BLaER1 (cell line): ENCODE measurements around the gene SRSF2.
"Not testable (repeated sequence)": the region's sequence is repeated elsewhere in the genome, so short reads cannot be mapped to it uniquely, and the experiment has no call there.

Experiments used
- H3K27ac ChIP-seq: shearing (Covaris generic); formaldehyde crosslinking; 2 replicates; pipeline ENCODE4 v1.8.1; 2022
- H3K27me3 ChIP-seq: shearing (Covaris generic); formaldehyde crosslinking; 2 replicates; pipeline ENCODE4 v1.8.1; 2022
- H3K36me3 ChIP-seq: shearing (Covaris generic); formaldehyde crosslinking; 2 replicates; pipeline ENCODE4 v1.8.1; 2022
- H3K4me1 ChIP-seq: shearing (Covaris generic); formaldehyde crosslinking; 2 replicates; pipeline ENCODE4 v1.8.1; 2022
- H3K4me2 ChIP-seq: shearing (Covaris generic); formaldehyde crosslinking; 2 replicates; pipeline ENCODE4 v1.8.1; 2022
- H3K4me3 ChIP-seq: shearing (Covaris generic); formaldehyde crosslinking; 2 replicates; pipeline ENCODE4 v1.8.1; 2022
- H3K9ac ChIP-seq: shearing (Covaris generic); formaldehyde crosslinking; 2 replicates; pipeline ENCODE4 v1.8.1; 2022
- H3K9me3 ChIP-seq: shearing (Covaris generic); formaldehyde crosslinking; 2 replicates; pipeline ENCODE4 v1.8.1; 2022
- H4K20me1 ChIP-seq: shearing (Covaris generic); formaldehyde crosslinking; 2 replicates; pipeline ENCODE4 v1.8.1; 2022
- Cebpa-rat ChIP-seq: shearing (Covaris generic); IDR thresholded peaks from 2 replicates; pipeline ENCODE4 v1.8.1; 2022

SRSF2 gene

DNA sequence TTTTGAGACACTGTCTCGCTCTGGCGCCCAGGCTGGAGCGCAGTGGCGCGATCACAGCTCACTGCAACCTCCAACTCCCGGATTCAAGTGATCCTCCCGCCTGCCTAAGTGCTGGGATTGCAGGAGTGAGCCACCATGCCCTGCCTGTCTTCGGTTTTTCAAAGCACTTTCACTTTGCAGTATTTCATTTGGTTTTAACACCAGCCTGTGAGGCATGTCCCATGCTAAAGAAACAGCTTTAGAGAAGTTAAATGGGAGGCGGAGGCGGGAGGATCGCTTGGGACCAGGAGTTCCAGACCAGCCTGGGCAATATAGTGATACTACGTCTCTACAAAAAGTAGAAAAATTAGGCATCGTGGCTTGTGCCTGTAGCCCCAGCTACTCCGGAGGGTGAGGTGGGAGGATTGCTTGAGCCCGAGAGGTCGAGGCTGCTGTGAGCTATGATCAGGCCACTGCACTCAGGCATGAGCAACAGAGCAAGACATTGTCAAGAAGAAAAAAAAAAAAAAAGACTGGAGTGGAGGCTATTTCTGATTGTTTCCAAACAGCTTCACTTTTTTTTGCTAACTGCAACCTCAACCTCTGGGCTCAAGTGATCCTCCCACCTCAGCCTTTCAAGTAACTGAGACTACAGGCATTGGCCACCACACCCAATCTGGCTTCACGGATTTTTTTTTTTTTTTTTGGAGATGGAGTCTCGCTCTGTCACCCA lies 9.2 kb downstream of the SRSF2 start:
- no peak for TF ChIP-seq Cebpa-rat
- Histone ChIP-seq H4K20me1 (peaks cover 52% of the 10 kb centered on the region), H3K27ac (peak overlapping the region; percentile 100), H3K4me3 (peak overlapping the region; percentile 80), H3K9me3 (no peaks in the 10 kb centered on the region), H3K27me3 (no peaks in the 10 kb centered on the region), H3K36me3 (peaks cover 59% of the 10 kb centered on the region), H3K4me2 (peak overlapping the region; percentile 90), H3K9ac (peak overlapping the region; percentile 99), H3K4me1 (peaks cover 79% of the 10 kb centered on the region)

DNA sequence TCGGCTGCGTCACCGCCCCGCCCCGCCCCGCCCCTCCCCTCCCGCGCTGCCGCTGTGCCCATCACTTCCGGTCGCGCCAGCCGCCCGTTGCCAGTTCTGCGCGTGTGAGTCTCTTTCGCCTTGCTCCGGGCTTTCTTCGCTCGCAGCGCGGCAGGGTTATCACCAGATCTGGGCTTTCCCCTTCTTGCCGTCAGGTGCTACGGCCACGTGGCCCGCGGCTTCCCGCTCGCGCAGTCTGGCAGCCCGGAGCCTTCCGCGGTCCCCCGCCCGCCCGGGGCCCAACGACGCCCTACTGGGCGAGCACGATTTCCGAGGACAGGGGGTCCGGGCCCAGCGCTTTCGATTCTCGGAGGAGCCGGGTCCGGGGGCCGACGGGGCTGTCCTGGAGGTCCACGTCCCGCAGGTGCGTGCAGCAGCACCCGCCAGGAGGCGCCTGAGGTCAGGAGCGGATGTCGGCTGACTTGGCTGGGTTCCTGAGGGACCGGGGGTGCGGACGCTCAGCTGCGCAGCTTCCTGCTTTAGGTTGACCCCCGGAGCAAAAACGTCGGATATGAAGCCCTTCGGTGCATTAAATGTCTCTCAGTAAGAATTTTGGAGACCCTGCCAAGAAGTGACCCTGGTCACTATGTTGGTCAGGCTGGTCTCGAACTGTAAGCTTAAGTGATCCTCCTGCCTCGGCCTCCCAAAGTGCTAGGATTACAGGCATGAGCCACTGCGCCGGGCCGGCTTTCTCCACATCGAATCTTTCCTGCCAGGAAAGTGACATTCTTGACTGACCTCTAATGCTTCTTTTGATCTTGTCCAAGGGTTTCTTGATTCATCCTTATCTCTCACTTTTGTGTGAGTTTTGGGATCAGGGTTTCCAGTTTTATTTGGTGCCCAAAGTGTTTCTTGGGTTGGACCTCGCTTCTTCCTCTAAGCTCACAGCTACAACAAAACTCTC lies 10.1 kb downstream of the SRSF2 start, which contains the start of gene METTL23:
METTL23 (plus strand) TSS at position 64 of the 943 bp plus-strand sequence. CDS start 2,872 bp downstream, outside the sequence.
- Histone ChIP-seq H3K9ac (peak within 1 kb of the TSS; percentile 99), H3K9me3 (no peaks in the 10 kb centered on the region), H4K20me1 (peaks cover 51% of the 10 kb centered on the region), H3K4me2 (peak within 1 kb of the TSS; percentile 91), H3K27me3 (no peaks in the 10 kb centered on the region), H3K4me1 (peaks cover 77% of the 10 kb centered on the region), H3K36me3 (peaks cover 59% of the 10 kb centered on the region), H3K4me3 (peak within 1 kb of the TSS; percentile 80), H3K27ac (peak within 1 kb of the TSS; percentile 100)
- no peak for TF ChIP-seq Cebpa-rat

DNA sequence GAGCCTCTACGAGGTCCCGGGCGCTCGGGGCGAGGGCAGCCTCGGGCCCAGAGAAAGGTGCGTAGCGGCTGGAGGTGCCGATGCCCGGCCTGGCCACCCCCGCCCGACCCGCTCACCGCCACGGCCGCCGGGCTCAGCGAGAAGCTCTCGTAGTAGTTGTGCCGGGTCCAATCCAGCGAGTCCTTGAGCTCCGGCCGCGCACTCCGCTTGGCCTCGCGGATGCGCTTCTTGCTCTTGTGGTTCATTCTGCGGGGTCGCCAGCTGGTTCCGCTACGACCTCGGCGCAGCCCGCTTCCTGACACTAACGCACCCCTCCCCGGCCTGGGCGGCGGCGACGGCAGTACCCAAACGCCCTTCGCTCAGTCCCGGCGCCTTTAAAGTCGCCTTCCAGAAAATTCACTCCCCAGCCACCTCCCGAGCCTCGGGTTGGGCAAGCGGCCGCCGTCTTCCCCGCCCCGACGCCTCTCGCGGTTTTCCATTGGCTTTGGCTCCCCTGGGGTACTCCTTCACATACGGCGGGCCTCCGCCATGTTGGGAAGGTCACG lies 10.8 kb downstream of the SRSF2 start, which contains the start of gene JMJD6:
JMJD6 (minus strand) TSS at position 376 of the 545 bp plus-strand sequence; CDS start at position 245, 131 bp downstream.
- Histone ChIP-seq H3K4me2 (peak within 1 kb of the TSS; percentile 91), H3K9ac (peak within 1 kb of the TSS; percentile 99), H4K20me1 (peaks cover 50% of the 10 kb centered on the region), H3K36me3 (peaks cover 59% of the 10 kb centered on the region), H3K4me3 (peak within 1 kb of the TSS; percentile 80), H3K4me1 (peaks cover 77% of the 10 kb centered on the region), H3K27me3 (no peaks in the 10 kb centered on the region), H3K27ac (peak within 1 kb of the TSS; percentile 100), H3K9me3 (no peaks in the 10 kb centered on the region)
- TF ChIP-seq Cebpa-rat, result no peak

DNA sequence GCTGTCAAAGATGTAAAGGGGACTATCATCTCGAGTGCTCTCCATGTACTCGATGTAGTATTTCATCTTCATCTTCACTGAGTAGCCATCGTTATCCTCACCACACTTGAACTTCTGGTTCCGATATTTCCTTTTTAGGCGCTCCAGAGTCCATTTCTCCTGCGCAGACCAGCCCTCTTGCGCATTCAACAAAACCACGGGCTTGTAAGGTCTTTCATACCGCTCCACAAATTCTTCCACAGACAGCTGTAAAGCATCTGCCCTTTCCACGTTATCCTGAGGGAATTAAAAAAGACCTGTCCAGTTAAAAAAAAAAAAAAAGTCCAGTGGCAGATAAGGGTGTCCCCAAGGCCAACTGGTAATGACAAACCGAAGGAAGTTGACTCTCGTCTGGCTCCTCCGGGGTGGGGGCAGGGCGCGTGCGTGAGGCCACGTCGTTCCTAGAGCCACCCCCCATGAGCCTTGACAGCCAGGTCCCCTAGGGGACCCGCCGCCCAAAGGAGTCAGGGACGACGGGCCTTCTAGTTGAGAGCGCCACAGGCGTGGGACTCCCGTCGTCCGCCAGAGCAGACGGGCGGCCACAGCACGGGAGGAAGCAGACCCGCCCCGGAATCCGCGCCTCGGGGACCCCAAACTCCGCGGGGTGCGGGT lies 11.4 kb downstream of the SRSF2 start:
- Histone ChIP-seq H3K36me3 (peaks cover 61% of the 10 kb centered on the region), H3K4me1 (peaks cover 78% of the 10 kb centered on the region), H3K27ac (peak overlapping the region; percentile 100), H3K4me2 (peak overlapping the region; percentile 91), H3K9ac (peak overlapping the region; percentile 99), H3K27me3 (no peaks in the 10 kb centered on the region), H3K4me3 (peak overlapping the region; percentile 80), H4K20me1 (peaks cover 52% of the 10 kb centered on the region), H3K9me3 (no peaks in the 10 kb centered on the region)
- no peak for TF ChIP-seq Cebpa-rat

DNA sequence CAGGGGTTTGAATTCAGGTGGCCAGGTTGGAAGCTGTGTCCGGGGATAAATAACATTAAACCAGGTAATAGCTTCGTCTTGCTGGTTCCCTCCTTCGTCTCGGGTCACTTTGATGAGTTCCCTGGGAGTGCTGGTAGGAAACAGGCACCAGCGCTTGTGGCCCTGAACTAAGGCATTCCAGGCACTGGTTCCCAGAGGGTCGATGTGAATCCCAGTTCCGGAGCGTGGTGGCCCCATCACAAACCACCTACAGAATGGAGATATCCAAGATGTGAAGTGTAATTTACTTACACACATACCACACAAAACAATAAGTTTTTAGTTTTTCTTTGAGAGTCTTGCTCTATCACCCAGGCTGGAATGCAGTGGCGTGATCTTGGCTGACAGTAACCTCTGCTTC lies 13.3 kb downstream of the SRSF2 start:
- peaks cover 60% of the 10 kb centered on the region for H3K4me1 ChIP-seq
- H4K20me1 ChIP-seq, result peaks cover 46% of the 10 kb centered on the region
- H3K4me3 ChIP-seq, result no peak overlapping the region
- no peaks in the 10 kb centered on the region for H3K9me3 ChIP-seq
- H3K27me3 ChIP-seq, result no peaks in the 10 kb centered on the region
- no peak for TF ChIP-seq Cebpa-rat
- H3K27ac ChIP-seq, result no peak overlapping the region
- peaks cover 64% of the 10 kb centered on the region for H3K36me3 ChIP-seq
- peak overlapping the region; percentile 91; the same call in 1 of the 2 replicates for H3K4me2 ChIP-seq
- H3K9ac ChIP-seq, result 0 out of 2 replicates have a peak overlapping the region, but pooled peaks have one; percentile 40

DNA sequence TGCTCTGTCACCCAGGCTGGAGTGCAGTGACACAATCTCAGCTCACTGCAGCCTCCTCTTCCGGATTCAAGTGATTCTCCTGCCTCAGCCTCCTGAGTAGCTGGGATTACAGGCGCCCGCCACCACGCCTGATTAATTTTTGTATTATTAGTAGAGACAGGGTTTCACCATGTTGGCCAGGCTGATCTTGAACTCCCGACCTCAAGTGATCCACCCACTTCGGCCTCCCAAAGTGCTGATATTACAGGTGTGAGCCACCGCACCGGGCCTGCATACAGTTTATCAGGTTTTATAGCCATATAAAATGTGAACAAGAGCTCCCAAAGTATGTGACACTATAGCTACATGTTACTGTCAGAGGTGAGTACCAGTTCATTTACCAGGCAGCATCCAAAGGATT lies 14.2 kb downstream of the SRSF2 start:
- Histone ChIP-seq H3K36me3 (peaks cover 72% of the 10 kb centered on the region), H3K4me2 (peak overlapping the region; percentile 91), H3K4me1 (peaks cover 52% of the 10 kb centered on the region), H4K20me1 (peaks cover 54% of the 10 kb centered on the region)
- H3K9ac ChIP-seq, H3K27me3 ChIP-seq, H3K9me3 ChIP-seq, H3K27ac ChIP-seq, H3K4me3 ChIP-seq: not testable (repeated sequence)

DNA sequence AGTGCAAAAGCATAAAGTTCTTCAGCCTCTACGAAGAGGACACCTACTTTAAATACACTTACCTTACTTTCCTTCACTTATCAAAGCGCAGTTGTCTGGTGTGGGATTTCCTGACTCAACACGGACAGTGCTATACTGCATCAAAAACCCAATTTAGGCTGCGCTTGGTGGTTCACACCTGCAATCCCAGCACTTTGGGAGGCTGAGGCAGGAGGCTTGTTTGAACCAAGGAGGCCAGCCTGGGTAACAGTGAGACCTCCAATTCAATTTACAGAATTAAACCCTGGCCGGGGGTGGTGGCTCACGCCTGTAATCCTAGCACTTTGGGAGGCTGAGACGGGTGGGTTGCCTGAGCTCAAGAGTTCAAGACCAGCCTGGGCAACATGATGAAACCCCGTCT lies 14.9 kb downstream of the SRSF2 start:
- Histone ChIP-seq H3K4me1 (peaks cover 55% of the 10 kb centered on the region), H3K27me3 (no peaks in the 10 kb centered on the region), H4K20me1 (peaks cover 55% of the 10 kb centered on the region), H3K27ac (no peak overlapping the region), H3K4me3 (no peak overlapping the region), H3K9ac (peak overlapping the region; percentile 31; the same call in 1 of the 2 replicates), H3K9me3 (no peaks in the 10 kb centered on the region), H3K4me2 (no peak overlapping the region; the same call in 1 of the 2 replicates), H3K36me3 (peaks cover 79% of the 10 kb centered on the region)
- no peak for TF ChIP-seq Cebpa-rat

DNA sequence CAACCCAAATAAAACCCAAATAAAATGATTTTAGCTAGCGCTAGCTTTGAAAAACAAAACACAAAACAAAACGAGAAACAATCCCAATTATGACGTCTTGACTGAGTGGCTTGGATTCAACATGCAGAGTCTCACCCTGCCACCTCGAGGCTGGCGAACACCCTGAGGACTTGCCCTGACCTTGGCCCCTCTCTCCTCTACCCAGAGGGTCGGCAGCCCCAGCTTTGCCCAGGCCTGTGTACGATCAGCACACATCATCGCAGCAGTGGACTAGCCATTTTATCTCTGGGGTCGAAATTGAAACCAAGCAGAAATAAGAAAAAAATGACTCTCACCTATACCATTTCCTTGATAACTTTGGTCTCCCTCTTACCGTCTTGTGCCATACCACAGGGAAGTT lies 15.7 kb downstream of the SRSF2 start:
- TF ChIP-seq Cebpa-rat, result no peak
- no peaks in the 10 kb centered on the region for H3K27me3 ChIP-seq
- H3K36me3 ChIP-seq, result peaks cover 87% of the 10 kb centered on the region
- no peak overlapping the region for H3K4me3 ChIP-seq
- H3K4me2 ChIP-seq, result no peak overlapping the region
- H3K27ac ChIP-seq, result no peak overlapping the region
- no peaks in the 10 kb centered on the region for H3K9me3 ChIP-seq
- H3K4me1 ChIP-seq, result peaks cover 63% of the 10 kb centered on the region
- H4K20me1 ChIP-seq, result peaks cover 59% of the 10 kb centered on the region
- 0 out of 2 replicates have a peak overlapping the region, but pooled peaks have one; percentile 38 for H3K9ac ChIP-seq

DNA sequence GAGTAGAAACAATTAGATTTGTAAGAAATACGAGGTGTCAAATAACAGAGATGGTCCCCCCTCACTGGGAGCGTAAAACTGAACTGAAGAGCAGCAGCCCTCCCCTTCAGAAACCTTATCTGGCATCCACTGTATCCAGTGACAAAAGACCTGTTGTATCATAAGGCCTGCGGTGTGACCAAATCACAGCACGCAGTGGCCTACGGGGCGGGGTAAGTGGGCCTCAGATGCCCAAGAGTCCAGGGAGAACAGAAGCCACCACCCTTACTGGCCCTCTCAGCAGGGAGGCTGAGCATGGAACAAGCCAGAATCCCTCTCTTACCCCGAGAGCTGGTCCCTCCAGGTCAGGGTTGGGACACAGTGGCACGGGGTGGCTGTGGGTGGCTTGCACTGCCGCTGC lies 16.2 kb downstream of the SRSF2 start:
- H4K20me1 ChIP-seq, result peaks cover 62% of the 10 kb centered on the region
- H3K9ac ChIP-seq, result peak overlapping the region; percentile 38; the same call in 1 of the 2 replicates
- H3K27ac ChIP-seq, result no peak overlapping the region
- H3K4me1 ChIP-seq, result peaks cover 69% of the 10 kb centered on the region
- no peaks in the 10 kb centered on the region for H3K27me3 ChIP-seq
- TF ChIP-seq Cebpa-rat, result no peak
- H3K4me2 ChIP-seq, result 0 out of 2 replicates have a peak overlapping the region, but pooled peaks have one; percentile 15
- H3K36me3 ChIP-seq, result peaks cover 93% of the 10 kb centered on the region
- no peaks in the 10 kb centered on the region for H3K9me3 ChIP-seq
- H3K4me3 ChIP-seq, result no peak overlapping the region
